ENCODE results near the gene PRXL2A.

DNA sequence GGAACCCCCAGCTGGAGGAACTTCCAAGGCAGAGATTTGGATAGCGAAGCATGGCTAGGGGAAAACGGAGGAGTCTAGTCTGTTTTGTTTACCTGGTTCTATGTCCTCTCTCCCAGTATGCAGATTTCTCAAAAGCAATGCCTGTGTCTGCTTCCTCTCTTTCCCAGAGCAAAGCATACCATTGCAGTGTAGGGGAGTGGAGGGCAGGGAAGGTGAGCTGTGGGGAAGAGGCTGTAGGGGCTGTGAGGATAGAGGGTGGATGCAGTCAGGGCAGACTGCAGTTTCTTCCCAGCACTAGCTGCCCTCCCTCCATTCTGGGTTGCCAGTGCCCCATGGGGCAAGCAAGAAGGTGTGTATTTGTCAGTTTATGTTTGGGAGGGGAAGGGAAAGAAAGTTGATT is 28.9 kb downstream of the PRXL2A start:
- TF ChIP-seq POLR2A (IDR thresholded peaks at IDR 0.05): no peak
- TF ChIP-seq, protein P1, sequence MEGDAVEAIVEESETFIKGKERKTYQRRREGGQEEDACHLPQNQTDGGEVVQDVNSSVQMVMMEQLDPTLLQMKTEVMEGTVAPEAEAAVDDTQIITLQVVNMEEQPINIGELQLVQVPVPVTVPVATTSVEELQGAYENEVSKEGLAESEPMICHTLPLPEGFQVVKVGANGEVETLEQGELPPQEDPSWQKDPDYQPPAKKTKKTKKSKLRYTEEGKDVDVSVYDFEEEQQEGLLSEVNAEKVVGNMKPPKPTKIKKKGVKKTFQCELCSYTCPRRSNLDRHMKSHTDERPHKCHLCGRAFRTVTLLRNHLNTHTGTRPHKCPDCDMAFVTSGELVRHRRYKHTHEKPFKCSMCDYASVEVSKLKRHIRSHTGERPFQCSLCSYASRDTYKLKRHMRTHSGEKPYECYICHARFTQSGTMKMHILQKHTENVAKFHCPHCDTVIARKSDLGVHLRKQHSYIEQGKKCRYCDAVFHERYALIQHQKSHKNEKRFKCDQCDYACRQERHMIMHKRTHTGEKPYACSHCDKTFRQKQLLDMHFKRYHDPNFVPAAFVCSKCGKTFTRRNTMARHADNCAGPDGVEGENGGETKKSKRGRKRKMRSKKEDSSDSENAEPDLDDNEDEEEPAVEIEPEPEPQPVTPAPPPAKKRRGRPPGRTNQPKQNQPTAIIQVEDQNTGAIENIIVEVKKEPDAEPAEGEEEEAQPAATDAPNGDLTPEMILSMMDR (IDR thresholded peaks at IDR 0.05): no peak
